GM23338 (cell line): ENCODE measurements around the gene CD38. TPM values are rescaled to one million over a fixed set of nuclear protein-coding genes. Genes with fewer than 3 reads are reported as not detected.

Experiments
- ATAC-seq: fragments of 200-7000 bp; cut with Tn5 transposase; 3 replicates; pipeline ENCODE4 v1.9.1; 2020
- DNase-seq: peaks from one replicate; pipeline ENCODE4 v3.0.0-alpha.2; 2015; ENCODE audit warnings: low spot score
- H2AFZ ChIP-seq: fragments of 200-600 bp; sonication (generic); 2 replicates; pipeline ENCODE4 v1.8.0; 2016; ENCODE audit warnings: antibody characterized with exemption, mild to moderate bottlenecking, moderate library complexity
- H3F3A ChIP-seq: fragments of 200-600 bp; sonication (generic); replicated peaks from 2 replicates; pipeline ENCODE4 v1.8.0; 2017; ENCODE audit warnings: antibody characterized with exemption, mixed run types, low read depth
- H3K27ac ChIP-seq: fragments of 200-600 bp; sonication (generic); 2 replicates; pipeline ENCODE4 v1.6.1; 2016; ENCODE audit warnings: low read depth
- H3K27me3 ChIP-seq: fragments of 200-600 bp; sonication (generic); 2 replicates; pipeline ENCODE4 v1.8.0; 2016; ENCODE audit warnings: mild to moderate bottlenecking, mixed run types, moderate library complexity; ENCODE audit not compliant: insufficient read depth
- H3K36me3 ChIP-seq: fragments of 200-600 bp; sonication (generic); 2 replicates; pipeline ENCODE4 v1.8.0; 2016; ENCODE audit warnings: mild to moderate bottlenecking; ENCODE audit not compliant: insufficient read depth
- H3K4me1 ChIP-seq: fragments of 200-600 bp; sonication (generic); 2 replicates; pipeline ENCODE4 v1.8.0; 2016; ENCODE audit warnings: mild to moderate bottlenecking, moderate library complexity; ENCODE audit not compliant: insufficient read depth
- H3K4me2 ChIP-seq: fragments of 200-600 bp; sonication (generic); 2 replicates; pipeline ENCODE4 v1.7.1; 2017; ENCODE audit warnings: mixed run types
- H3K4me3 ChIP-seq: fragments of 200-600 bp; sonication (generic); 2 replicates; pipeline ENCODE4 v1.6.1; 2016; ENCODE audit warnings: mixed run types
- H3K79me2 ChIP-seq: fragments of 200-600 bp; sonication (generic); replicated peaks from 2 replicates; pipeline ENCODE4 v1.8.0; 2017; ENCODE audit warnings: mild to moderate bottlenecking; ENCODE audit not compliant: insufficient read depth
- H3K9me2 ChIP-seq: fragments of 200-600 bp; sonication (generic); 2 replicates; pipeline ENCODE4 v1.8.0; 2017; ENCODE audit not compliant: insufficient read depth
- H4K20me1 ChIP-seq: fragments of 200-600 bp; sonication (generic); replicated peaks from 2 replicates; pipeline ENCODE4 v1.8.0; 2017; ENCODE audit warnings: mild to moderate bottlenecking; ENCODE audit not compliant: insufficient read depth
- H3K27ac Mint-ChIP-seq: 2 replicates; pipeline ENCODE4 v1.8.0; 2020; ENCODE audit warnings: inconsistent platforms, mild to moderate bottlenecking, moderate library complexity, mixed read lengths
- H3K27me3 Mint-ChIP-seq: 3 replicates; pipeline ENCODE4 v1.8.0; 2022; ENCODE audit warnings: low read depth, mild to moderate bottlenecking, moderate library complexity, mixed read lengths, inconsistent platforms; ENCODE audit not compliant: insufficient read depth, poor library complexity
- H3K36me3 Mint-ChIP-seq: 3 replicates; pipeline ENCODE4 v1.8.0; 2021; ENCODE audit warnings: low read depth, mild to moderate bottlenecking, inconsistent platforms, moderate library complexity, mixed read lengths
- H3K4me1 Mint-ChIP-seq: 3 replicates; pipeline ENCODE4 v1.8.0; 2020; ENCODE audit warnings: mild to moderate bottlenecking, inconsistent platforms, mixed read lengths
- H3K4me3 Mint-ChIP-seq: 3 replicates; pipeline ENCODE4 v1.8.0; 2021; ENCODE audit warnings: moderate library complexity, mild to moderate bottlenecking, inconsistent platforms, mixed read lengths
- H3K9me3 Mint-ChIP-seq: 3 replicates; pipeline ENCODE4 v1.8.0; 2020; ENCODE audit warnings: moderate library complexity, mild to moderate bottlenecking, inconsistent platforms, mixed read lengths
- CREB1 ChIP-seq: fragments of 250-450 bp; sonication (Bioruptor Pico); IDR thresholded peaks from 2 replicates; pipeline ENCODE4 v1.5.0; 2020; ENCODE audit warnings: low read depth, mild to moderate bottlenecking, moderate library complexity
- ETS1 ChIP-seq: IDR thresholded peaks from 2 replicates; pipeline ENCODE4 v1.6.1; 2016; ENCODE audit warnings: antibody characterized with exemption
- JUNB ChIP-seq: IDR thresholded peaks from one replicate; pipeline ENCODE4 v1.6.1; 2016; ENCODE audit warnings: antibody characterized with exemption; ENCODE audit not compliant: unreplicated experiment
- POLR2AphosphoS5 ChIP-seq: IDR thresholded peaks from 2 replicates; pipeline ENCODE4 v1.6.1; 2016; ENCODE audit warnings: antibody characterized with exemption, low read depth
- ZNF114 ChIP-seq: fragments of 250-450 bp; sonication (Bioruptor Pico); IDR thresholded peaks from 2 replicates; pipeline ENCODE4 v1.5.0; 2020; ENCODE audit warnings: mild to moderate bottlenecking, moderate library complexity
- ZNF331 ChIP-seq: fragments of 250-450 bp; sonication (Bioruptor Pico); IDR thresholded peaks from 2 replicates; pipeline ENCODE4 v1.5.0; 2020; ENCODE audit warnings: low read depth, mild to moderate bottlenecking, moderate library complexity
- ZNF462 ChIP-seq: fragments of 250-450 bp; sonication (Bioruptor Pico); IDR thresholded peaks from 2 replicates; pipeline ENCODE4 v1.5.0; 2020; ENCODE audit warnings: mild to moderate bottlenecking, moderate library complexity
- polyA plus RNA-seq: library from polyadenylated mRNA; unstranded; fragments of >200 nt; fragmentation: Nextera tagmentation; extraction: Ambion mirVana; gene quantifications from 2 replicates; pipeline ENCODE4 v1.2.1, GENCODE V29; 2016
- total RNA-seq: library from RNA; depleted of rRNA; stranded (reverse); fragments of >200 nt; shearing (Covaris generic); gene quantifications from 2 replicates; pipeline ENCODE4 v1.2.3, GENCODE V29; 2014

The CD38 gene
- total and polyA plus RNA-seq, 2 experiments from 2014 or later = 0.17 to 0.24 TPM

GRCh38 chr4:15771216-15772058 lies 6.7 kb upstream of the CD38 start:
- H2AFZ ChIP-seq = no peak overlapping the region; the same call in 1 of the 2 replicates
- no peak overlapping the region for H3K4me2 ChIP-seq
- H3K27ac Mint-ChIP-seq = no peak overlapping the region
- H3K4me3 ChIP-seq = no peak overlapping the region
- TF ChIP-seq JUNB = no peak
- no peak for TF ChIP-seq ZNF462 (CRISPR knock-in tag)
- no peak for TF ChIP-seq ETS1
- no peak for TF ChIP-seq ZNF114
- TF ChIP-seq POLR2AphosphoS5 = no peak
- no peak for TF ChIP-seq CREB1 (CRISPR knock-in tag)
- TF ChIP-seq ZNF331 (CRISPR knock-in tag) = no peak
- H3K9me3 Mint-ChIP-seq = no peaks in the 10 kb centered on the region; the same call in 2 of the 3 replicates
- no peak overlapping the region for H3K27ac ChIP-seq
- no peak overlapping the region for H3K4me3 Mint-ChIP-seq
- ATAC-seq (no peak), DNase-seq (no peak)
- H3F3A ChIP-seq = no peaks in the 10 kb centered on the region
- H3K27me3 Mint-ChIP-seq = peaks cover 8% of the 10 kb centered on the region
- no peaks in the 10 kb centered on the region for H3K36me3 Mint-ChIP-seq
- no peaks in the 10 kb centered on the region for H3K9me2 ChIP-seq
- no peaks in the 10 kb centered on the region for H3K79me2 ChIP-seq
- H4K20me1 ChIP-seq = no peaks in the 10 kb centered on the region
- no peaks in the 10 kb centered on the region for H3K4me1 ChIP-seq
- peaks cover 13% of the 10 kb centered on the region for H3K27me3 ChIP-seq
- H3K4me1 Mint-ChIP-seq = 0 out of 3 replicates have a peak, but pooled peaks cover 2% of the 10 kb centered on the region
- no peaks in the 10 kb centered on the region for H3K36me3 ChIP-seq
